ENCODE measurements around the gene DNAL4.

The DNAL4 gene

DNA sequence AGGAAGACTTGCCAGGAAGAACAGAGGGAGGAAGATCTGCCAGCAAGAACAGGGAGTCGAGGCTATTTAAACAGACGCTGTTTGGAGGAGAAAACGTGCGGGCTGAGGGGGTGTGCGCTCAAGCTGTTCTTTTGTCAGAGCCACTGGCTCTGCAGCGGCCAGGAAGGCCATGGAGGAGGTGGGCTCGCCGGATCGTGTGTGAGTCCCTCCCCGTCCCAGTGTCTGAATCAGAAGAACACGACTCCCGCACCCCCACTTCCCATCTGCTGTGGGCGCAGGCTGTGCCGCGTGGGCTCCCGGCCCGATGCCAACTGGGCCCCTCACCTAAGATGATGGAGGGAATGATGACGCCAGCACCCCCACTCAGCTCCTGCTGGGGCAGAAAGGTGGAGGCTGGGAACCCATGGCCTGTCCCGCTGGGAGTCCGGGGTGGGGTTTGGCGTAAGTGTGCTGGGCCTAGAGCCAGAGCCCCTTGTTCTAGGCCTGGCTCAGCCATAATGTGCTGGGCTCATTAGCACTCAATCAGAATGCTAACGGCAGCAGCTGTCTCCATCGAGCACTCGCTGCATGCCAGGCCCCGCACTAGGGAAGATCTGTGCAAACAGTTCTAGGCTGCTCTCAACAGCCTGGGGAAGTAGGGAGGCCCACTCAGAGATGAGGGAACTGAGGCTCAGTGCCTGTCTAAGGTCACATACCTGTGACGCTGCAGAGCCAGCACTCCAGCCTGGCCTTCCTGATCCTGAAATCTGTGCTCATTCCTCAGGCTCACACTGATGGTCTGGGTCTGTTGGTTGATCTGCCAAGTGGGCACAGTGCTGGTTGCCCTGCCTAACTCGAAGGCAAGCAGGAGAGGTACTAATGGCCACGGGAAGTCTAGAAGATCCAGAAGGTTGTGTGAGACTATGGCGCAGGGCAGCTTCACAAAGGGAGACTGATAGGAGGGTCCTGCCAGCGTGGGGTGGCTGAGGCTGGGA lies 38.3 kb upstream of the DNAL4 start:
- Mint-ChIP-seq H3K4me1 (ENCODE audit: low read depth in 2 of 2) (peaks cover 3 to 6% of the 10 kb centered on the region in 2 donors), H3K4me3 (no peak overlapping the region), H3K9me3 (no peaks in the 10 kb centered on the region), H3K27ac (no peak overlapping the region), H3K27me3 (no peaks in the 10 kb centered on the region), H3K36me3 (ENCODE audit: insufficient read depth) (no peaks in the 10 kb centered on the region)
- no peak for ATAC-seq (replicated peaks)
- DNase-seq = no peak

- Mint-ChIP-seq H3K27me3 (no peaks in the 10 kb centered on the region), H3K4me3 (no peak overlapping the region), H3K36me3 (ENCODE audit: insufficient read depth) (no peaks in the 10 kb centered on the region), H3K9me3 (no peaks in the 10 kb centered on the region), H3K4me1 (ENCODE audit: low read depth in 2 of 2) (peaks cover 2 to 6% of the 10 kb centered on the region in 2 donors), H3K27ac (no peak overlapping the region)
- DNase-seq (no peak), ATAC-seq (replicated peaks) (no peak)
These were observed 37.4 kb upstream of the DNAL4 start for GRCh38 chr22:38831166-38831945.

- H3K27ac Mint-ChIP-seq = no peak overlapping the region
- DNase-seq (no peak), ATAC-seq (replicated peaks) (no peak)
- no peaks in the 10 kb centered on the region for H3K9me3 Mint-ChIP-seq
- no peak overlapping the region for H3K4me3 Mint-ChIP-seq
- H3K27me3 Mint-ChIP-seq = no peaks in the 10 kb centered on the region
- H3K4me1 Mint-ChIP-seq (ENCODE audit: low read depth in 2 of 2) = peaks cover under 1 to 6% of the 10 kb centered on the region in 2 donors
- peaks cover under 1% of the 10 kb centered on the region for H3K36me3 Mint-ChIP-seq (ENCODE audit: insufficient read depth)
These were observed 36.8 kb upstream of the DNAL4 start for GRCh38 chr22:38830845-38831108.

GRCh38 chr22:38830026-38830844 lies 36.3 kb upstream of the DNAL4 start:
- ATAC-seq (replicated peaks) (no peak), DNase-seq (no peak)
- Mint-ChIP-seq H3K27ac (no peak overlapping the region), H3K9me3 (no peaks in the 10 kb centered on the region), H3K36me3 (ENCODE audit: insufficient read depth) (peaks cover 4% of the 10 kb centered on the region), H3K4me3 (no peak overlapping the region), H3K27me3 (no peaks in the 10 kb centered on the region), H3K4me1 (ENCODE audit: low read depth in 2 of 2) (peaks cover 0 to 6% of the 10 kb centered on the region in 2 donors)

DNA sequence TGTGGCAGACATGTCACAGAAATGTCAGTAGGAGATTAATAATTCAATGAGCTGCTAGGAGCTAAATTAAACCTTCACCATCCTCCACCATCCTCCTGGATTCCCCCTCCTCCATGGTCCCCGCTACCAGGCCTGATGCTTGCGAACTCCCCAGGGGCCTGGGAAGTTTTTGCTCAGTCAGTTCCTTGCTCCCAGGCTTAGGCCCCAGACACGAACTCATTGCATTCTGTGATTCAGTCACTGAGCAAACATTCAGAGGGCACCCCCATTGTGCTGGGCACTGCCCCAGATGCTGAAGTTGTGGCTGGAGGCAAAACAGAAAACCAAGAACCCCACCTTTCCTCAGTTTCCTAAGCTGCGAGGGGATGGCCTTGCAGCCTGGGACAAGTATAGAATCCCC lies 35.5 kb upstream of the DNAL4 start:
- H3K4me3 Mint-ChIP-seq = no peak overlapping the region
- H3K27ac Mint-ChIP-seq = no peak overlapping the region

GRCh38 chr22:38828616-38829205 lies 34.8 kb upstream of the DNAL4 start:
- Mint-ChIP-seq H3K36me3 (ENCODE audit: insufficient read depth) (peaks cover 4% of the 10 kb centered on the region), H3K4me3 (no peak overlapping the region), H3K27ac (no peak overlapping the region), H3K27me3 (no peaks in the 10 kb centered on the region), H3K9me3 (no peaks in the 10 kb centered on the region), H3K4me1 (ENCODE audit: low read depth in 2 of 2) (no peaks in the 10 kb centered on the region)
- ATAC-seq (replicated peaks) (no peak), DNase-seq (no peak)

More for the DNA sequence above, 35.5 kb upstream of the DNAL4 start:
- H3K9me3 Mint-ChIP-seq = no peaks in the 10 kb centered on the region
- peaks cover 0 to 5% of the 10 kb centered on the region in 2 donors for H3K4me1 Mint-ChIP-seq (ENCODE audit: low read depth in 2 of 2)
- no peaks in the 10 kb centered on the region for H3K27me3 Mint-ChIP-seq
- peaks cover 4% of the 10 kb centered on the region for H3K36me3 Mint-ChIP-seq (ENCODE audit: insufficient read depth)
- ATAC-seq (replicated peaks) = no peak
- no peak for DNase-seq

DNA sequence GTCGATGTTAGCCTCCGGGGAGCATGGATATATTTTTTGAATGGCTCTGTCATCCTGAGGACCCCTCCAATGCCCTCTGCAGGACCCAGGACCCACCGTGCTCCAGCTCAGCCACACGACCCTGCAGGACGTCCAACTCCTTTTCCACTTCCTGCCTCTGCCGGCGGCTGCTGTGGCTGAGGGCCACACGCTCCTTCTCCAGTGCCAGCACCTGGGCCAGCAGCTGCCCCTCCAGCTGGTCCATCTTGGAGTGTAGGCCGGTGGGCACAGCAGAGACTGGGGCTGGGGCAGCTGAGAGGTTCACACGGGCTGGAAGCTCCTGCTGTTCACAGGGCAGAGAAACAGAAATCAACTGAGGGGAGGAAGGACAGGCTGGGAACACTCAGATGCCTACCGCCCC lies 34.2 kb upstream of the DNAL4 start:
- no peak for DNase-seq
- H3K9me3 Mint-ChIP-seq = no peaks in the 10 kb centered on the region
- no peaks in the 10 kb centered on the region for H3K27me3 Mint-ChIP-seq
- no peak overlapping the region for H3K4me3 Mint-ChIP-seq
- H3K27ac Mint-ChIP-seq = no peak overlapping the region
- peaks cover 4% of the 10 kb centered on the region for H3K36me3 Mint-ChIP-seq (ENCODE audit: insufficient read depth)
- ATAC-seq (replicated peaks) = no peak
- H3K4me1 Mint-ChIP-seq (ENCODE audit: low read depth in 2 of 2) = no peaks in the 10 kb centered on the region

DNA sequence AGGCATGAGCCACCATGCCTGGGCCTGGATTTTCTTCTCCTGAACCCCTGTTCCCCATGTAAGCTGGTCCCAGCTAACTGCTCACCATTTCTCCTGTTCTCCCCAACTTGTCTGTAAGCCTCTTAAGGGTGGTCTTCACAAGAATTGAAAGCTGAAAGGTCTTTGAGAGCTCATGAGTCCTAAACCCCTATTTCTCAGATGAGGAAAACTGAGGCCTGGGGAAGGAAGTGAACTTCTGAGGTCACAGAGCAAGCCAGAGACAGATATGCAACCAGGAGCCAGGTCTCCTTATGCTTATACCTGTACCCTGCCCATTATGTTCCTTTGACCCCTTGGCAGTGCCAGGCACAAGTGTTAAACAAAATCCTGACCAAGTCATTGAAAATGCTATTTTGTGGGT lies 33.6 kb upstream of the DNAL4 start:
- H3K4me3 Mint-ChIP-seq = no peak overlapping the region
- DNase-seq (no peak), ATAC-seq (replicated peaks) (no peak)
- peaks cover 4% of the 10 kb centered on the region for H3K36me3 Mint-ChIP-seq (ENCODE audit: insufficient read depth)
- no peaks in the 10 kb centered on the region for H3K27me3 Mint-ChIP-seq
- H3K27ac Mint-ChIP-seq = peak overlapping the region in 1 of 2 donors; percentile 49
- no peaks in the 10 kb centered on the region for H3K9me3 Mint-ChIP-seq
- H3K4me1 Mint-ChIP-seq (ENCODE audit: low read depth in 2 of 2) = no peaks in the 10 kb centered on the region

DNA sequence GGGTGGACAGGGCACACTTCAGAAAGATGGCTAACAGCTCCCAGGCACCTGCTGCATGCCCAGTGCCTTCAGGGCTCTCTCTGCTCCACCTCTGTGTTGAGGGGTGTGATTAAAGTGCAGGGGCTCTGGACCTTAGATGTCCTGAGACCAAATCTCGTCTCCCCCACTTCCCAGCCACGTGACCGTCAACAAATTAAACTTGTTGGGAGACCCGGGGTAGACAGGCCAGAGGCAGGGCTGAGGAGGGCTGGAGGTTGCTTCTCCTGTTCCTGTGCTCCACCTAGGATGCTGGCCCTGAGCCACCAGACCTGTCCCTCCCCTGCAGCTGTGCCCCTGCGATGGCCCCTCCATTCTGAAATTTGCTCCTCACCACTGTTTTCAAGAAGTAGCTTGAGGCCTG lies 32.9 kb upstream of the DNAL4 start:
- no peak for ATAC-seq (replicated peaks)
- no peaks in the 10 kb centered on the region for H3K27me3 Mint-ChIP-seq
- H3K9me3 Mint-ChIP-seq = no peaks in the 10 kb centered on the region
- H3K4me3 Mint-ChIP-seq = no peak overlapping the region
- no peak overlapping the region for H3K27ac Mint-ChIP-seq
- no peaks in the 10 kb centered on the region for H3K4me1 Mint-ChIP-seq (ENCODE audit: low read depth in 2 of 2)
- peaks cover 4% of the 10 kb centered on the region for H3K36me3 Mint-ChIP-seq (ENCODE audit: insufficient read depth)
- DNase-seq = no peak

- no peaks in the 10 kb centered on the region for H3K27me3 Mint-ChIP-seq
- H3K27ac Mint-ChIP-seq = no peak overlapping the region
- H3K4me1 Mint-ChIP-seq (ENCODE audit: low read depth in 2 of 2) = no peaks in the 10 kb centered on the region
- peaks cover 4% of the 10 kb centered on the region for H3K36me3 Mint-ChIP-seq (ENCODE audit: insufficient read depth)
- no peaks in the 10 kb centered on the region for H3K9me3 Mint-ChIP-seq
- no peak for ATAC-seq (replicated peaks)
- H3K4me3 Mint-ChIP-seq = no peak overlapping the region
- DNase-seq = no peak
These were observed 32.4 kb upstream of the DNAL4 start for GRCh38 chr22:38826386-38826785.

- peaks cover 4% of the 10 kb centered on the region for H3K36me3 Mint-ChIP-seq (ENCODE audit: insufficient read depth)
- H3K4me3 Mint-ChIP-seq = no peak overlapping the region
- H3K27ac Mint-ChIP-seq = no peak overlapping the region
- DNase-seq = peak; percentile 40 to 42 (median 42)
- no peaks in the 10 kb centered on the region for H3K4me1 Mint-ChIP-seq (ENCODE audit: low read depth in 2 of 2)
- H3K27me3 Mint-ChIP-seq = peaks cover 0 to 2% of the 10 kb centered on the region in 2 donors
- ATAC-seq (replicated peaks) = peak; percentile 71
- H3K9me3 Mint-ChIP-seq = no peaks in the 10 kb centered on the region
These were observed 30.6 kb upstream of the DNAL4 start for GRCh38 chr22:38824585-38824984.

GRCh38 chr22:38823637-38824036 lies 29.7 kb upstream of the DNAL4 start:
- Mint-ChIP-seq H3K4me1 (ENCODE audit: low read depth in 2 of 2) (no peaks in the 10 kb centered on the region), H3K27ac (no peak overlapping the region), H3K36me3 (ENCODE audit: insufficient read depth) (peaks cover 4% of the 10 kb centered on the region), H3K4me3 (no peak overlapping the region), H3K27me3 (peaks cover 0 to 8% of the 10 kb centered on the region in 2 donors), H3K9me3 (no peaks in the 10 kb centered on the region)
- ATAC-seq (replicated peaks) (no peak), DNase-seq (no peak)

GRCh38 chr22:38823076-38823475 lies 29.1 kb upstream of the DNAL4 start:
- H3K9me3 Mint-ChIP-seq = no peaks in the 10 kb centered on the region
- ATAC-seq (replicated peaks) (no peak), DNase-seq (no peak)
- H3K4me3 Mint-ChIP-seq = no peak overlapping the region
- peaks cover 0 to 13% of the 10 kb centered on the region in 2 donors for H3K27me3 Mint-ChIP-seq
- H3K36me3 Mint-ChIP-seq (ENCODE audit: insufficient read depth) = peaks cover 4% of the 10 kb centered on the region
- no peak overlapping the region for H3K27ac Mint-ChIP-seq
- H3K4me1 Mint-ChIP-seq (ENCODE audit: low read depth in 2 of 2) = no peaks in the 10 kb centered on the region

Data from effector memory CD8-positive, alpha-beta T cell (primary cell).